ENCODE results near the gene CFAP77.

DNA sequence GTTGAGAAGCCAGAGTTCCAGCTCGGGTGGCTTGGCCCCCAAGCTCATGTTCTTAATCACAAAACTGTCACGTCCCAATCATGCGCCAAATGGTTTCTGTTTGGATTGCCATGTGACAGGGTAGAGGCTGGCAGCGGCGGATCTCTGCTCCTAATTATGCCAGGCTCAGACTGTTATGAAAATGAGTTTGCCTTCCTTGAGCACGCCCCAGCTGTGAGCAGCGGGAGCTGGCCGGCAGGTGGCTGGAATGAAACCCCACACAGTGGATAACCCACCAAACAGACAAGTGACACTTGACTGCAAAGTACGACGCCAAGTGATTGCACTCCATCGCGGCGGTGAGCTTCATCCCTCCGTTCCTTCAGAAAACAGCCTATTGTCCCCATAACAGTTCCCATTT is 75.4 kb downstream of the CFAP77 start:
- TF ChIP-seq CTCF (IDR thresholded peaks at IDR 0.05) (no peak), POLR2A (IDR thresholded peaks at IDR 0.05) (no peak)
